ENCODE data around the gene TNFRSF12A.

The TNFRSF12A gene

GRCh38 chr16:3017794-3018506 is 2.2 kb upstream of the TNFRSF12A start, which contains the start of gene CLDN6:
TSS of gene CLDN6 (minus strand) at chr16:3018183. CDS start at chr16:3016021, 2,162 bp downstream.
- TF ChIP-seq ZNF549 (tag by site-specific recombination; IDR thresholded peaks at IDR 0.05) (no peak), ZNF692 (tag by site-specific recombination; IDR thresholded peaks at IDR 0.05) (peak; percentile 39; the same call in 1 of the 2 replicates), ZNF544 (tag by site-specific recombination; IDR thresholded peaks at IDR 0.05) (no peak)
- no peaks in the 10 kb centered on the region for H3K9me3 ChIP-seq (ENCODE audit: control insufficient read depth, insufficient read depth, low read depth, low read length)
- ChIA-PET CTCF (interaction anchor here (1.2 to 2.5 kb wide), 3 partner anchors 10 to 32 kb away, joined by 4 to 20 read pairs (median 5); no protein-coding TSS in a partner anchor), POLR2A (interaction anchor here (11.9 kb wide), 1 partner anchor 13 kb away, joined by 247 read pairs; no protein-coding TSS in a partner anchor)
- H3K4me1 ChIP-seq (ENCODE audit: control insufficient read depth, insufficient read depth, low read length), result peaks cover 18% of the 10 kb centered on the region
- no peak within 1 kb of the TSS for H3K4me3 ChIP-seq (ENCODE audit: low read depth, low read length)
- H3K36me3 ChIP-seq (ENCODE audit: control insufficient read depth in 2 of 2, insufficient read depth in 1 of 2, low read length in 2 of 2), result no peaks in the 10 kb centered on the region
- no peak within 1 kb of the TSS for H3K27ac ChIP-seq (ENCODE audit: extremely low read depth, low read depth, low read length)

- Histone ChIP-seq H3K4me1 (ENCODE audit: control insufficient read depth, insufficient read depth, low read length) (peaks cover 21% of the 10 kb centered on the region), H3K4me3 (ENCODE audit: low read depth, low read length) (peak overlapping the region; percentile 33), H3K9me3 (ENCODE audit: control insufficient read depth, insufficient read depth, low read depth, low read length) (no peaks in the 10 kb centered on the region), H3K27ac (ENCODE audit: extremely low read depth, low read depth, low read length) (no peak overlapping the region), H3K36me3 (ENCODE audit: control insufficient read depth in 2 of 2, insufficient read depth in 1 of 2, low read length in 2 of 2) (no peaks in the 10 kb centered on the region)
- POLR2A ChIA-PET, result interaction anchor here (0.5 to 11.9 kb wide), 19 partner anchors 8 to 1055 kb away, joined by 3 to 247 read pairs (median 6); partner anchors contain the start of genes FLYWCH1, KREMEN2, PAQR4 and PKMYT1
- CTCF ChIA-PET, result interaction anchor here (0.9 to 4.1 kb wide), 9 partner anchors 8 to 68 kb away, joined by 3 to 41 read pairs (median 4); no protein-coding TSS in a partner anchor
- TF ChIP-seq OVOL3 (tag by site-specific recombination; IDR thresholded peaks at IDR 0.05) (0 out of 2 replicates have a peak, but pooled peaks have one; percentile 30), ZBTB21 (tag by site-specific recombination; IDR thresholded peaks at IDR 0.05) (peak; percentile 65; the same call in 1 of the 2 replicates), RBAK (tag by site-specific recombination; IDR thresholded peaks at IDR 0.05) (0 out of 2 replicates have a peak, but pooled peaks have one; percentile 61), ZNF24 (tag by site-specific recombination; IDR thresholded peaks at IDR 0.05) (peak; percentile 98), ZNF121 (tag by site-specific recombination; IDR thresholded peaks at IDR 0.05) (peak; percentile 6; the same call in 1 of the 2 replicates), MYNN (tag by site-specific recombination; IDR thresholded peaks at IDR 0.05; ENCODE audit: borderline replicate concordance) (0 out of 2 replicates have a peak, but pooled peaks have one; percentile 47), ZBTB11 (tag by site-specific recombination; conservative IDR thresholded peaks at IDR 0.05; ENCODE audit: low read depth) (peak; percentile 72), ZBTB20 (tag by site-specific recombination; IDR thresholded peaks at IDR 0.05) (no peak), ZNF433 (tag by site-specific recombination; IDR thresholded peaks at IDR 0.05; ENCODE audit: low read depth) (peak; percentile 91), ZXDB (tag by site-specific recombination; IDR thresholded peaks at IDR 0.05) (peak; percentile 52; the same call in 1 of the 2 replicates), ZNF518A (tag by site-specific recombination; conservative IDR thresholded peaks at IDR 0.05; ENCODE audit: low read depth) (peak; percentile 91), ZNF560 (tag by site-specific recombination; IDR thresholded peaks at IDR 0.05; ENCODE audit: borderline replicate concordance) (peak; percentile 80; the same call in 1 of the 2 replicates), ZNF2 (tag by site-specific recombination; IDR thresholded peaks at IDR 0.05) (peak; percentile 37; the same call in 1 of the 2 replicates), ZNF704 (tag by site-specific recombination; IDR thresholded peaks at IDR 0.05) (0 out of 2 replicates have a peak, but pooled peaks have one; percentile 52), ZNF292 (tag by site-specific recombination; IDR thresholded peaks at IDR 0.05; ENCODE audit: borderline replicate concordance, low read depth) (peak; percentile 55; the same call in 1 of the 2 replicates), ZNF501 (tag by site-specific recombination; IDR thresholded peaks at IDR 0.05) (0 out of 2 replicates have a peak, but pooled peaks have one; percentile 34), ZNF394 (tag by site-specific recombination; IDR thresholded peaks at IDR 0.05; ENCODE audit: borderline replicate concordance) (peak; percentile 91)
These were observed 448 bp upstream of the TNFRSF12A start for GRCh38 chr16:3019594-3020246.
